Measurements from ENCODE around the gene STUM.
A peak's percentile ranks its signal among the peaks of the same experiment; 100 is the strongest.

The STUM gene

GRCh38 chr1:226549094-226549936 is 751 bp downstream of the STUM start:
- WGBS (ENCODE audit: insufficient coverage, insufficient read length) = no CpG with 5 or more reads among the region's 73 CpGs
- H3K4me1 ChIP-seq (ENCODE audit: control insufficient read depth, insufficient read depth, low read length) = peaks cover 6% of the 10 kb centered on the region
- H3K36me3 ChIP-seq (ENCODE audit: control insufficient read depth, insufficient read depth, low read length) = no peaks in the 10 kb centered on the region
- no peaks in the 10 kb centered on the region for H3K9me3 ChIP-seq (ENCODE audit: control insufficient read depth, insufficient read depth, low read length)
- H3K27me3 ChIP-seq (ENCODE audit: control insufficient read depth, insufficient read depth, low read length) = peaks cover 17% of the 10 kb centered on the region
- DNase-seq (ENCODE audit: low read depth, low spot score) = no peak
- peak overlapping the region; percentile 20; the same call in 1 of the 2 replicates for H3K4me3 ChIP-seq (ENCODE audit: low read length)
- H3K27ac ChIP-seq (ENCODE audit: low read length) = no peak overlapping the region

DNA sequence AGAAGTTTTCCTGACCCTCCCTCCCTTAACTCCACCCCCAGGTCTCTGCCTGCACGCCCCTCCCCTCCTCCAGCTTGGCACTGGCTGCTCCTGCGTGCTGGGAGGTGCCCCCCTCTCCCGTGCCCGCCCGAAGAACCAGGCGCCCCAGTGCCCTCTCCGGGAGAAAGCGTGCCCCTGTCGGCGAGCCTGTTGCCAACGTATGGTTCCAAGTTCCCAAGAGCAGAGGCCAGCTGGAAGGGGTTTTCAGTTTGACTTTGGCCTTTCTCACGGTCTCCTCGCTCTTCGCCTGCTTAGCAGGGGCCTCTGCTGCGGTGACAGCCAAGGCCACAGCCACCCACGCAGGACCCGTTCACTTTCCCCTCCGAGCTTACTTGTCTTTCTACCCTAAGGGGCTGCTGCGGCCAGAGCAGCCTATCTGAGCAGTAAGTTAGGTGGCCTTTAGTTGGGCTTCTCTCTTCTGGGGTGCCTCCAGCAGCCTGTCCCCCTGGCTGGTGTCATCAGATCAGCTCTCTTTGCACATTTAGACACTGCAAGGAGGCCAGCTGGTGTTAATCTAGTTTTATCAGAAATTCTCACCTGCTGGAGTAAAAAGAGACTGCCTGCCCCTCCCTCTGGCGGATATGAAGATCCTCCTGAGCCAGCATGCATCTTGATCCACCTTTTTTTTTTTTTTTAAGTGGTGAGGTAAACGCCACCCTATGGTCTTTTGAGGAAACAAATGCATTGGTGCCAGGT is 1.5 kb downstream of the STUM start:
- H3K9me3 ChIP-seq (ENCODE audit: control insufficient read depth, insufficient read depth, low read length) = no peaks in the 10 kb centered on the region
- H3K27me3 ChIP-seq (ENCODE audit: control insufficient read depth, insufficient read depth, low read length) = peaks cover 17% of the 10 kb centered on the region
- no CpG with 5 or more reads among the region's 21 CpGs for WGBS (ENCODE audit: insufficient coverage, insufficient read length)
- DNase-seq (ENCODE audit: low read depth, low spot score) = no peak
- peak overlapping the region; percentile 20; the same call in 1 of the 2 replicates for H3K4me3 ChIP-seq (ENCODE audit: low read length)
- peaks cover 6% of the 10 kb centered on the region for H3K4me1 ChIP-seq (ENCODE audit: control insufficient read depth, insufficient read depth, low read length)
- H3K36me3 ChIP-seq (ENCODE audit: control insufficient read depth, insufficient read depth, low read length) = no peaks in the 10 kb centered on the region
- no peak overlapping the region for H3K27ac ChIP-seq (ENCODE audit: low read length)

DNA sequence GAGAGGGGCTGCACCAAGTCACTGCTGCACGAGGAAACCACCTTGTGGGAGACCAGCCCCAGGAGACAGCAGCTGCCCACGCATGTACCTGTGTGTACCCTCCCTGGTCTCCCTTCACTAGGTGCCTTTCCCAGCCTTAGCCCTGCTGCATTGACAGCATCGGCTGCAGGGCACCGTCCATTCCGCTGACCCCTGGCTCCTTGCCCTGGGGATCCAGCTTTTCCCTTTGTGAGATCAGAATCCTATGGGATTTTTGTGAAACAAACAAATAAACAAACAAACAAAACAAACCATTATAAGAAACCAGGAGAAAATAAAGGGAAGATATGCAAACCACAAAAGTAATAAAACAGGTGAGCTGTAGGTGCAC is 2.1 kb downstream of the STUM start:
- H3K27me3 ChIP-seq (ENCODE audit: control insufficient read depth, insufficient read depth, low read length) = peaks cover 17% of the 10 kb centered on the region
- WGBS (ENCODE audit: insufficient coverage, insufficient read length) = no CpG with 5 or more reads among the region's 5 CpGs
- H3K4me3 ChIP-seq (ENCODE audit: low read length) = no peak overlapping the region
- H3K4me1 ChIP-seq (ENCODE audit: control insufficient read depth, insufficient read depth, low read length) = peaks cover 6% of the 10 kb centered on the region
- H3K36me3 ChIP-seq (ENCODE audit: control insufficient read depth, insufficient read depth, low read length) = no peaks in the 10 kb centered on the region
- DNase-seq (ENCODE audit: low read depth, low spot score) = no peak
- H3K27ac ChIP-seq (ENCODE audit: low read length) = no peak overlapping the region
- no peaks in the 10 kb centered on the region for H3K9me3 ChIP-seq (ENCODE audit: control insufficient read depth, insufficient read depth, low read length)

DNA sequence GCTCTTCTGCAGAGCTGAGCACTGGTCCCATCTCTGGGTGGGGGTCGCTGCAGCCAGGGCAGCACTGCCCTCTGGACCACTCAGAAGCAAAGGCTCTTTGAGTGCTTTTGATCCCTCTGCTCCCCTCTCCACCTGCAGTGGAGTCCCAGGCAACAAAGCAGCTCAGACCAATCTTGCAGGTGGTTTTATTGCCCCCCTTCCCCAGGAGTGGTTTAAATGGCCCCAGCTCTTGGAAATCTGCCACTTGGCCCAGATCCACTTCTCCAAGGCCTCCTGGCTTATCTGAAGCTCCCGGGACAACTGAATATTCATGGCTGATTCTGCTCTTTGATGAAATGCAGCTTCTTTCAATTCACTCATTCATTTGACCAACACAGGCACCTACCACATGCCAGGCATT is 2.7 kb downstream of the STUM start:
- DNase-seq (ENCODE audit: low read depth, low spot score) = no peak
- H3K27me3 ChIP-seq (ENCODE audit: control insufficient read depth, insufficient read depth, low read length) = peaks cover 12% of the 10 kb centered on the region
- H3K36me3 ChIP-seq (ENCODE audit: control insufficient read depth, insufficient read depth, low read length) = no peaks in the 10 kb centered on the region
- no CpG with 5 or more reads among the region's 2 CpGs for WGBS (ENCODE audit: insufficient coverage, insufficient read length)
- H3K9me3 ChIP-seq (ENCODE audit: control insufficient read depth, insufficient read depth, low read length) = no peaks in the 10 kb centered on the region
- H3K27ac ChIP-seq (ENCODE audit: low read length) = no peak overlapping the region
- peaks cover 6% of the 10 kb centered on the region for H3K4me1 ChIP-seq (ENCODE audit: control insufficient read depth, insufficient read depth, low read length)
- no peak overlapping the region for H3K4me3 ChIP-seq (ENCODE audit: low read length)

- Histone ChIP-seq H3K27ac (ENCODE audit: low read length) (no peak overlapping the region), H3K9me3 (ENCODE audit: control insufficient read depth, insufficient read depth, low read length) (no peaks in the 10 kb centered on the region), H3K27me3 (ENCODE audit: control insufficient read depth, insufficient read depth, low read length) (peaks cover 12% of the 10 kb centered on the region), H3K4me1 (ENCODE audit: control insufficient read depth, insufficient read depth, low read length) (peaks cover 6% of the 10 kb centered on the region), H3K36me3 (ENCODE audit: control insufficient read depth, insufficient read depth, low read length) (no peaks in the 10 kb centered on the region), H3K4me3 (ENCODE audit: low read length) (no peak overlapping the region)
- no peak for DNase-seq (ENCODE audit: low read depth, low spot score)
- WGBS (ENCODE audit: insufficient coverage, insufficient read length) = no CpG with 5 or more reads among the region's 4 CpGs
Observed at GRCh38 chr1:226552061-226552460, 3.5 kb downstream of the STUM start.

GRCh38 chr1:226553266-226553923 is 4.8 kb downstream of the STUM start:
- H3K4me3 ChIP-seq (ENCODE audit: low read length) = no peak overlapping the region
- DNase-seq (ENCODE audit: low read depth, low spot score) = no peak
- no peaks in the 10 kb centered on the region for H3K36me3 ChIP-seq (ENCODE audit: control insufficient read depth, insufficient read depth, low read length)
- H3K4me1 ChIP-seq (ENCODE audit: control insufficient read depth, insufficient read depth, low read length) = peaks cover 4% of the 10 kb centered on the region
- no CpG with 5 or more reads among the region's 2 CpGs for WGBS (ENCODE audit: insufficient coverage, insufficient read length)
- H3K27me3 ChIP-seq (ENCODE audit: control insufficient read depth, insufficient read depth, low read length) = peaks cover 10% of the 10 kb centered on the region
- no peaks in the 10 kb centered on the region for H3K9me3 ChIP-seq (ENCODE audit: control insufficient read depth, insufficient read depth, low read length)
- H3K27ac ChIP-seq (ENCODE audit: low read length) = no peak overlapping the region

DNA sequence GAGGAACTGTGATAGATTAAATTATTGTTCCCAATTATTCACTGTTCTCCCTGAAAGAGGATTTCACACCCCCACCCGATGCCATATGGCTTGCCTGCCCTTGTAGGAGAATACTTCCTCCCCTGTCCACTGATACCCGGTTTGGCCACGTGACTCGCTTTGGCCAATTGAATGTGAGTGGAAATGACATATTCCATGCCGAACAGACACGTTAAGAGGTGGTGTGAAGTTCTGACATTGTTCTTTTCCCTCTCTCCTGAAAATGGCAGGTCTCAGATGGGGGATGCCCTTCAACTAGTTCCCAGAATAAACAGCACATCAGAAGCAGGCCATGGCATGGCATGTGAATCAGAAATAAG is 5.3 kb downstream of the STUM start:
- Histone ChIP-seq H3K4me3 (ENCODE audit: low read length) (no peak overlapping the region), H3K9me3 (ENCODE audit: control insufficient read depth, insufficient read depth, low read length) (no peaks in the 10 kb centered on the region), H3K36me3 (ENCODE audit: control insufficient read depth, insufficient read depth, low read length) (no peaks in the 10 kb centered on the region), H3K4me1 (ENCODE audit: control insufficient read depth, insufficient read depth, low read length) (peaks cover 4% of the 10 kb centered on the region), H3K27me3 (ENCODE audit: control insufficient read depth, insufficient read depth, low read length) (peaks cover 9% of the 10 kb centered on the region), H3K27ac (ENCODE audit: low read length) (no peak overlapping the region)
- no peak for DNase-seq (ENCODE audit: low read depth, low spot score)
- no CpG with 5 or more reads among the region's 6 CpGs for WGBS (ENCODE audit: insufficient coverage, insufficient read length)

GRCh38 chr1:226555092-226555491 is 6.5 kb downstream of the STUM start:
- Histone ChIP-seq H3K36me3 (ENCODE audit: control insufficient read depth, insufficient read depth, low read length) (no peaks in the 10 kb centered on the region), H3K4me1 (ENCODE audit: control insufficient read depth, insufficient read depth, low read length) (peaks cover 3% of the 10 kb centered on the region), H3K4me3 (ENCODE audit: low read length) (no peak overlapping the region), H3K9me3 (ENCODE audit: control insufficient read depth, insufficient read depth, low read length) (no peaks in the 10 kb centered on the region), H3K27ac (ENCODE audit: low read length) (no peak overlapping the region), H3K27me3 (ENCODE audit: control insufficient read depth, insufficient read depth, low read length) (no peaks in the 10 kb centered on the region; the same call in 1 of the 2 replicates)
- no CpG with 5 or more reads among the region's 4 CpGs for WGBS (ENCODE audit: insufficient coverage, insufficient read length)
- DNase-seq (ENCODE audit: low read depth, low spot score) = no peak

DNA sequence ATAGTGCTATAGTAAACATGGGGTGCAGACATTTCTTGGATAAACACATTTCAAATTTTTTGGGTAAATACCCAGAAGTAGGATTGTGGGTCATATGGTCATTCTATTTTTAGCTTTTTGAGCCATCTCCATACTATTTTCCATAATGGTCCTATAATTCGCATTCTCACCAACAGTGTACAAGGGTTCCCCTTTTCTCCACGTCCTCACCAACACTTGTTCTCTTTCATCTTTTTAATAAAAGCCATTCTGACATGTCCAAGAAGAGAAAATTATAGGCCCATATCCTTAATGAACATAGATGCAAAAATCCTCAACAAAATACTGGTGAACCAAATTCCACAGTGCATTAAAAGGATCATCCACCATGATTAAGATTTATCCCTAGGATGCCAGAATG is 8.9 kb downstream of the STUM start:
- DNase-seq (ENCODE audit: low read depth, low spot score) = no peak

DNA sequence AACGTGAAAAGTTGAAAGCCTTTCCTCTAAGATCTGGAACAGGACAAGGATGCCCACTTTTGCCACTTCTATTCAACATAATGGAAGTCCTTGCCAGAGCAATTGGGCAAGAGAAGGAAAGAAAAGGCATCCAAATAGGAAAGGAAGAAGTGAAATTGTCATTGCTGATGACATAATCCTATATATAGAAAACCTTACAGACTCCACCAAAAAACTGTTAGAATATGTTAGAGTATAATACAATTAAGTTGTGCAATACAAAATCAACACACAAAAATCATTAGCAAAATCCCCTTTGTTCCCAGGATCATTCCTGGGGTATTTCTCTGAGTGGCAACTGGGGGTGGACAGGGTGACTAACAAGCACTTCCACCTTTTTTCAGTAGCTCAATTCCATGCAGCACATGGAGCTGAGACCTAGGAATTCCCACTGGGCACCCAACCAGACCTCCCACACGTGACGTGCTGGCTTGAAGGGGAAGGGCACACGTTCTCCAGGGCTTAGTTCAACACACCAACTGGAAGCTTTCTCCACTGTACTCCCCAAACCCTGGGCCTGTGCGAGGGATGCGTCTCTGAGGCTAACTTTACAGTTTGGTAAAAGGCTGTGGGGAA is 9.6 kb downstream of the STUM start:
- no CpG with 5 or more reads among the region's 6 CpGs for WGBS (ENCODE audit: insufficient coverage, insufficient read length)
- H3K9me3 ChIP-seq (ENCODE audit: control insufficient read depth, insufficient read depth, low read length) = no peaks in the 10 kb centered on the region
- no peaks in the 10 kb centered on the region for H3K27me3 ChIP-seq (ENCODE audit: control insufficient read depth, insufficient read depth, low read length)
- no peak for DNase-seq (ENCODE audit: low read depth, low spot score)
- H3K36me3 ChIP-seq (ENCODE audit: control insufficient read depth, insufficient read depth, low read length) = no peaks in the 10 kb centered on the region
- no peak overlapping the region for H3K4me3 ChIP-seq (ENCODE audit: low read length)
- no peak overlapping the region for H3K27ac ChIP-seq (ENCODE audit: low read length)
- H3K4me1 ChIP-seq (ENCODE audit: control insufficient read depth, insufficient read depth, low read length) = no peaks in the 10 kb centered on the region

More for the DNA sequence above, 8.9 kb downstream of the STUM start:
- no peak overlapping the region for H3K27ac ChIP-seq (ENCODE audit: low read length)
- H3K4me3 ChIP-seq (ENCODE audit: low read length) = no peak overlapping the region
- no CpG with 5 or more reads among the region's 2 CpGs for WGBS (ENCODE audit: insufficient coverage, insufficient read length)
- no peaks in the 10 kb centered on the region for H3K36me3 ChIP-seq (ENCODE audit: control insufficient read depth, insufficient read depth, low read length)
- H3K9me3 ChIP-seq (ENCODE audit: control insufficient read depth, insufficient read depth, low read length) = no peaks in the 10 kb centered on the region
- H3K27me3 ChIP-seq (ENCODE audit: control insufficient read depth, insufficient read depth, low read length) = no peaks in the 10 kb centered on the region
- no peaks in the 10 kb centered on the region for H3K4me1 ChIP-seq (ENCODE audit: control insufficient read depth, insufficient read depth, low read length)

All from iPS DF 6.9 (cell line).